Measurements from ENCODE around the gene PTRH1. TPM values are rescaled to one million over a fixed set of nuclear protein-coding genes. Genes with fewer than 3 reads are reported as not detected.

PTRH1 gene
- total RNA-seq, 1 donor from 2014 or later, result 10.1 TPM

GRCh38 chr9:127667906-127668305 is 47.6 kb downstream of the PTRH1 start:
- Mint-ChIP-seq H3K36me3 (ENCODE audit: unreplicated experiment) (peaks cover 16% of the 10 kb centered on the region), H3K4me3 (ENCODE audit: unreplicated experiment) (no peak overlapping the region), H3K4me1 (ENCODE audit: low read depth, unreplicated experiment) (peaks cover 21% of the 10 kb centered on the region), H3K9me3 (ENCODE audit: unreplicated experiment) (peaks cover 2% of the 10 kb centered on the region), H3K27ac (ENCODE audit: unreplicated experiment) (peak overlapping the region; percentile 54), H3K27me3 (ENCODE audit: unreplicated experiment) (peaks cover 12% of the 10 kb centered on the region)
- TF ChIP-seq, protein P1, sequence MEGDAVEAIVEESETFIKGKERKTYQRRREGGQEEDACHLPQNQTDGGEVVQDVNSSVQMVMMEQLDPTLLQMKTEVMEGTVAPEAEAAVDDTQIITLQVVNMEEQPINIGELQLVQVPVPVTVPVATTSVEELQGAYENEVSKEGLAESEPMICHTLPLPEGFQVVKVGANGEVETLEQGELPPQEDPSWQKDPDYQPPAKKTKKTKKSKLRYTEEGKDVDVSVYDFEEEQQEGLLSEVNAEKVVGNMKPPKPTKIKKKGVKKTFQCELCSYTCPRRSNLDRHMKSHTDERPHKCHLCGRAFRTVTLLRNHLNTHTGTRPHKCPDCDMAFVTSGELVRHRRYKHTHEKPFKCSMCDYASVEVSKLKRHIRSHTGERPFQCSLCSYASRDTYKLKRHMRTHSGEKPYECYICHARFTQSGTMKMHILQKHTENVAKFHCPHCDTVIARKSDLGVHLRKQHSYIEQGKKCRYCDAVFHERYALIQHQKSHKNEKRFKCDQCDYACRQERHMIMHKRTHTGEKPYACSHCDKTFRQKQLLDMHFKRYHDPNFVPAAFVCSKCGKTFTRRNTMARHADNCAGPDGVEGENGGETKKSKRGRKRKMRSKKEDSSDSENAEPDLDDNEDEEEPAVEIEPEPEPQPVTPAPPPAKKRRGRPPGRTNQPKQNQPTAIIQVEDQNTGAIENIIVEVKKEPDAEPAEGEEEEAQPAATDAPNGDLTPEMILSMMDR (IDR thresholded peaks at IDR 0.05; ENCODE audit: partially characterized antibody, unreplicated experiment), result no peak
- no peak for DNase-seq

DNA sequence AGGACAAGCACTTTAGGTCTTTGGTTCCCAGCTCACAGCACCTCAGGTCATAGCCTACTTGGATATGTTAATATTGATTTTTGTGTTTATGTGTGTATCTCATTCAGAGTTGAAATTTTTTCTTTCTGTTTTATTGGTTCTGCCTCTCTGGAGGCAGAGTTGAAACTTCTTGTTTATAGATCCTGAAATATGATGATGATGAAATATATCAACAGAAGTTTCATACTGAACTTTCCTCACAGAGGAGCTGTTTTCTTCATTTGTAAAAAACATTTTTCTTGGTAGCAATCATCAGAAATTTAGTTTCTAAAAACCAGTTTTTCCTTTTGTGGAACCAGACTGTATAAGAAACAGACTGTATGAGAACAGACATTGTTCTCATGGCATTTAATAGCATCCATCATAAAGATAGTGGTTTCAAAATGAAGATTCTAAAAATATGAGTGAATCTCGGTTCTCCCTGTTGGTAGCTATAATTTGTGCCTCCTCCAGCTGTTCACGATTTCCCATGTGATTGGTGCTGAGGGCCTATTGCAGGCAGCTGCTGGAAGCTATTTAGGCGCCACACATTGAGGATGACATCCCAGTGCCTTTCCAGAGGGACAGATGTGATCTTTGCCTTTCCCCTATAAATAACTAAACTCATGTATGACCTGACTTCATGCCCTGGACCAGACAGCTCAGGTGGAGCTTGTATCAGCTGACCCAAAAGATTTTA is 48.2 kb downstream of the PTRH1 start:
- peaks cover 6% of the 10 kb centered on the region for H3K9me3 Mint-ChIP-seq (ENCODE audit: unreplicated experiment)
- DNase-seq, result no peak
- H3K36me3 Mint-ChIP-seq (ENCODE audit: unreplicated experiment), result peaks cover 16% of the 10 kb centered on the region
- H3K27ac Mint-ChIP-seq (ENCODE audit: unreplicated experiment), result peak overlapping the region; percentile 54
- H3K27me3 Mint-ChIP-seq (ENCODE audit: unreplicated experiment), result peaks cover 14% of the 10 kb centered on the region
- H3K4me1 Mint-ChIP-seq (ENCODE audit: low read depth, unreplicated experiment), result peaks cover 26% of the 10 kb centered on the region
- TF ChIP-seq, protein P1 (IDR thresholded peaks at IDR 0.05; ENCODE audit: partially characterized antibody, unreplicated experiment), result no peak
- no peak overlapping the region for H3K4me3 Mint-ChIP-seq (ENCODE audit: unreplicated experiment)

- Mint-ChIP-seq H3K4me1 (ENCODE audit: low read depth, unreplicated experiment) (peaks cover 47% of the 10 kb centered on the region), H3K4me3 (ENCODE audit: unreplicated experiment) (no peak overlapping the region), H3K36me3 (ENCODE audit: unreplicated experiment) (peaks cover 8% of the 10 kb centered on the region), H3K27ac (ENCODE audit: unreplicated experiment) (peak overlapping the region; percentile 86), H3K27me3 (ENCODE audit: unreplicated experiment) (peaks cover 21% of the 10 kb centered on the region), H3K9me3 (ENCODE audit: unreplicated experiment) (peaks cover 19% of the 10 kb centered on the region)
- TF ChIP-seq, protein P1 (IDR thresholded peaks at IDR 0.05; ENCODE audit: partially characterized antibody, unreplicated experiment), result no peak
- no peak for DNase-seq
These were observed 50.6 kb downstream of the PTRH1 start for GRCh38 chr9:127664678-127665507.

GRCh38 chr9:127664324-127664677 is 51.2 kb downstream of the PTRH1 start:
- Mint-ChIP-seq H3K27me3 (ENCODE audit: unreplicated experiment) (peaks cover 21% of the 10 kb centered on the region), H3K4me3 (ENCODE audit: unreplicated experiment) (no peak overlapping the region), H3K36me3 (ENCODE audit: unreplicated experiment) (peaks cover 8% of the 10 kb centered on the region), H3K9me3 (ENCODE audit: unreplicated experiment) (peaks cover 20% of the 10 kb centered on the region), H3K4me1 (ENCODE audit: low read depth, unreplicated experiment) (peaks cover 51% of the 10 kb centered on the region), H3K27ac (ENCODE audit: unreplicated experiment) (peak overlapping the region; percentile 86)
- TF ChIP-seq, protein P1 (IDR thresholded peaks at IDR 0.05; ENCODE audit: partially characterized antibody, unreplicated experiment), result no peak
- DNase-seq, result no peak

Other genes starting within 250 kb of the PTRH1 start
- 402 TPM for gene STXBP1, start 103.4 kb downstream of the PTRH1 start, total RNA-seq (ENCODE audit: unreplicated experiment)
- gene CFAP157, start 8.7 kb downstream of the PTRH1 start, total RNA-seq (ENCODE audit: unreplicated experiment), result 0.61 TPM
- not detected for gene TTC16, start 416 bp upstream of the PTRH1 start, total RNA-seq (ENCODE audit: unreplicated experiment)
- gene TOR2A, start 19.6 kb upstream of the PTRH1 start, total RNA-seq (ENCODE audit: unreplicated experiment), result 27.5 TPM
- 71.7 TPM for gene SH2D3C, start 63.0 kb upstream of the PTRH1 start, total RNA-seq (ENCODE audit: unreplicated experiment)
- 83.9 TPM for gene CDK9, start 70.4 kb upstream of the PTRH1 start, total RNA-seq (ENCODE audit: unreplicated experiment)
- 44.2 TPM for gene FPGS, start 87.2 kb upstream of the PTRH1 start, total RNA-seq (ENCODE audit: unreplicated experiment)
- gene ENG, start 139.0 kb upstream of the PTRH1 start, total RNA-seq (ENCODE audit: unreplicated experiment), result not detected
- gene AK1, start 162.0 kb upstream of the PTRH1 start, total RNA-seq (ENCODE audit: unreplicated experiment), result 121 TPM
- 26.1 TPM for gene ST6GALNAC6, start 183.9 kb upstream of the PTRH1 start, total RNA-seq (ENCODE audit: unreplicated experiment)
- 15.8 TPM for gene ST6GALNAC4, start 201.4 kb upstream of the PTRH1 start, total RNA-seq (ENCODE audit: unreplicated experiment)
- 11.9 TPM for gene PIP5KL1, start 215.1 kb upstream of the PTRH1 start, total RNA-seq (ENCODE audit: unreplicated experiment)
- 35.3 TPM for gene DPM2, start 222.2 kb upstream of the PTRH1 start, total RNA-seq (ENCODE audit: unreplicated experiment)